Tibial nerve (tissue), 4 donors: ENCODE measurements around the gene PAGE2.
A peak's percentile ranks its signal among the peaks of the same experiment; 100 is the strongest.

ENCODE experiments used
- EP300 ChIP-seq, 2 donors: sonication (generic); formaldehyde crosslinking; IDR thresholded peaks; one replicate each; pipeline ENCODE4 v1.6.1; 2017; ENCODE audit warnings: antibody characterized with exemption in 2 of 2, mild to moderate bottlenecking in 1 of 2
- TF ChIP-seq, protein P1 (sequence below), 5 experiments: fragments of 200-600 bp in 3 of 5; fragments of 450-650 bp in 2 of 5; sonication (generic) in 3 of 5; IDR thresholded peaks; one replicate each; pipeline ENCODE4 v1.5.1; 2016 to 2019; ENCODE audit warnings: antibody characterized with exemption in 5 of 5, mild to moderate bottlenecking in 3 of 5, moderate library complexity in 2 of 5

GRCh38 chrX:55057675-55058249 is 31.1 kb upstream of the PAGE2 start:
- no peak for TF ChIP-seq EP300 (IDR thresholded peaks at IDR 0.05)
- TF ChIP-seq, protein P1, sequence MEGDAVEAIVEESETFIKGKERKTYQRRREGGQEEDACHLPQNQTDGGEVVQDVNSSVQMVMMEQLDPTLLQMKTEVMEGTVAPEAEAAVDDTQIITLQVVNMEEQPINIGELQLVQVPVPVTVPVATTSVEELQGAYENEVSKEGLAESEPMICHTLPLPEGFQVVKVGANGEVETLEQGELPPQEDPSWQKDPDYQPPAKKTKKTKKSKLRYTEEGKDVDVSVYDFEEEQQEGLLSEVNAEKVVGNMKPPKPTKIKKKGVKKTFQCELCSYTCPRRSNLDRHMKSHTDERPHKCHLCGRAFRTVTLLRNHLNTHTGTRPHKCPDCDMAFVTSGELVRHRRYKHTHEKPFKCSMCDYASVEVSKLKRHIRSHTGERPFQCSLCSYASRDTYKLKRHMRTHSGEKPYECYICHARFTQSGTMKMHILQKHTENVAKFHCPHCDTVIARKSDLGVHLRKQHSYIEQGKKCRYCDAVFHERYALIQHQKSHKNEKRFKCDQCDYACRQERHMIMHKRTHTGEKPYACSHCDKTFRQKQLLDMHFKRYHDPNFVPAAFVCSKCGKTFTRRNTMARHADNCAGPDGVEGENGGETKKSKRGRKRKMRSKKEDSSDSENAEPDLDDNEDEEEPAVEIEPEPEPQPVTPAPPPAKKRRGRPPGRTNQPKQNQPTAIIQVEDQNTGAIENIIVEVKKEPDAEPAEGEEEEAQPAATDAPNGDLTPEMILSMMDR (IDR thresholded peaks at IDR 0.05) = peak; percentile 59 to 78 (median 69)
